Measurements from ENCODE around the gene VPS45.

The VPS45 gene

GRCh38 chr1:150146849-150147542, 79.4 kb downstream of the VPS45 start:
- Histone ChIP-seq H3K79me2 (ENCODE audit: insufficient read depth, low read length) (no peaks in the 10 kb centered on the region), H3K9me2 (replicated peaks; ENCODE audit: insufficient read depth, low read length) (no peaks in the 10 kb centered on the region), H3K27ac (ENCODE audit: low read depth, low read length) (no peak overlapping the region), H3K4me2 (ENCODE audit: low read depth, low read length, poor library complexity, severe bottlenecking) (no peak overlapping the region), H3K4me3 (ENCODE audit: insufficient read depth, low read length, poor library complexity, severe bottlenecking) (no peak overlapping the region), H3K36me3 (ENCODE audit: low read length) (no peaks in the 10 kb centered on the region), H3K9me3 (ENCODE audit: insufficient read depth, low read length) (no peaks in the 10 kb centered on the region), H4K20me1 (ENCODE audit: low read depth, low read length) (no peaks in the 10 kb centered on the region), H3K9ac (ENCODE audit: low read length) (no peak overlapping the region), H2AFZ (ENCODE audit: low read depth, low read length, severe bottlenecking) (no peak overlapping the region), H3K27me3 (ENCODE audit: low read length) (no peaks in the 10 kb centered on the region), H3F3A (ENCODE audit: insufficient read depth) (peaks cover 24% of the 10 kb centered on the region)
- TF ChIP-seq CTCF (IDR thresholded peaks at IDR 0.05; ENCODE audit: insufficient read depth, low read length, poor library complexity, severe bottlenecking) (no peak), EZH2phosphoT487 (conservative IDR thresholded peaks at IDR 0.05; ENCODE audit: low read length) (no peak)

- Histone ChIP-seq H3K79me2 (ENCODE audit: insufficient read depth, low read length) (no peaks in the 10 kb centered on the region), H3K27ac (ENCODE audit: low read depth, low read length) (no peak overlapping the region), H3K4me2 (ENCODE audit: low read depth, low read length, poor library complexity, severe bottlenecking) (peak overlapping the region; percentile 62)
Measured at GRCh38 chr1:150148837-150149270, 81.3 kb downstream of the VPS45 start.

GRCh38 chr1:150149271-150150132, 81.9 kb downstream of the VPS45 start, which contains the start of gene PLEKHO1:
Gene PLEKHO1 (plus strand): TSS chr1:150149916. CDS start chr1:150150258, 342 bp downstream.
- Histone ChIP-seq H3K79me2 (ENCODE audit: insufficient read depth, low read length) (no peaks in the 10 kb centered on the region), H3K9me3 (ENCODE audit: insufficient read depth, low read length) (no peaks in the 10 kb centered on the region), H3K9me2 (replicated peaks; ENCODE audit: insufficient read depth, low read length) (no peaks in the 10 kb centered on the region), H3K27me3 (ENCODE audit: low read length) (no peaks in the 10 kb centered on the region), H3K27ac (ENCODE audit: low read depth, low read length) (peak within 1 kb of the TSS; percentile 78), H3K4me3 (ENCODE audit: insufficient read depth, low read length, poor library complexity, severe bottlenecking) (peak within 1 kb of the TSS; percentile 66), H3K36me3 (ENCODE audit: low read length) (no peaks in the 10 kb centered on the region), H3K4me2 (ENCODE audit: low read depth, low read length, poor library complexity, severe bottlenecking) (peak within 1 kb of the TSS; percentile 62), H3K9ac (ENCODE audit: low read length) (peak within 1 kb of the TSS; percentile 63), H3F3A (ENCODE audit: insufficient read depth) (peaks cover 32% of the 10 kb centered on the region), H4K20me1 (ENCODE audit: low read depth, low read length) (no peaks in the 10 kb centered on the region), H2AFZ (ENCODE audit: low read depth, low read length, severe bottlenecking) (peak within 1 kb of the TSS; percentile 73)
- TF ChIP-seq EZH2phosphoT487 (conservative IDR thresholded peaks at IDR 0.05; ENCODE audit: low read length): no peak
- no peak for TF ChIP-seq CTCF (IDR thresholded peaks at IDR 0.05; ENCODE audit: insufficient read depth, low read length, poor library complexity, severe bottlenecking)

More at GRCh38 chr1:150148837-150149270, 81.3 kb downstream of the VPS45 start:
- peak overlapping the region; percentile 42 for H3K4me3 ChIP-seq (ENCODE audit: insufficient read depth, low read length, poor library complexity, severe bottlenecking)
- no peaks in the 10 kb centered on the region for H3K9me2 ChIP-seq (replicated peaks; ENCODE audit: insufficient read depth, low read length)
- TF ChIP-seq CTCF (IDR thresholded peaks at IDR 0.05; ENCODE audit: insufficient read depth, low read length, poor library complexity, severe bottlenecking) (no peak), EZH2phosphoT487 (conservative IDR thresholded peaks at IDR 0.05; ENCODE audit: low read length) (no peak)
- no peaks in the 10 kb centered on the region for H3K9me3 ChIP-seq (ENCODE audit: insufficient read depth, low read length)
- H3K27me3 ChIP-seq (ENCODE audit: low read length): no peaks in the 10 kb centered on the region
- H3K9ac ChIP-seq (ENCODE audit: low read length): peak overlapping the region; percentile 63; the same call in 1 of the 2 replicates
- peaks cover 32% of the 10 kb centered on the region for H3F3A ChIP-seq (ENCODE audit: insufficient read depth)
- no peak overlapping the region for H2AFZ ChIP-seq (ENCODE audit: low read depth, low read length, severe bottlenecking)
- no peaks in the 10 kb centered on the region for H4K20me1 ChIP-seq (ENCODE audit: low read depth, low read length)
- no peaks in the 10 kb centered on the region for H3K36me3 ChIP-seq (ENCODE audit: low read length)

Measured in SU-DHL-6 (cell line).